Measurements from ENCODE around the gene INPP4B. TPM values are rescaled to one million over a fixed set of nuclear protein-coding genes. Genes with fewer than 3 reads are reported as not detected.
"Not testable (repeated sequence)": the region's sequence is repeated elsewhere in the genome, so short reads cannot be mapped to it uniquely, and the experiment has no call there.

Gene INPP4B
- total and polyA plus RNA-seq, 3 experiments from 2014 or later, result 50.3 to 52.6 (median 52.6) TPM

DNA sequence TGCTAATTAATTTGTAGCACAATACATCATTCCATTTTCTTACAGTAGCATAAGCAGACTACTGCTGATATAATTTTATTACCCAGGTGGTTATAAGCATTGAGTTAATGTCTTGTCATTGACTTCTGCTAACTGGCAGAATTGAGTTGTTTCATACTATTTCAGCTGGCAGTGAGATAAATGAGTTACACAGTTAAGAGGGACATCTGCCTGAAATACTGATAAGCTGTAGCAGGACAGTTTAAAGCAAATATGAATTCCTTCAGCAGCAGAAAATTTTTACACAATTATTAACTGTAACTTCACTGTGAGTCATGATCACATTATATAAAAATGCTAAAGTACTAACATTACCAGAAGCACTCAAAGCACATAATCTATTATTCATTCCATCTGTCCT, 326.8 kb downstream of the INPP4B start:
- H3K27ac Mint-ChIP-seq, result no peak overlapping the region

DNA sequence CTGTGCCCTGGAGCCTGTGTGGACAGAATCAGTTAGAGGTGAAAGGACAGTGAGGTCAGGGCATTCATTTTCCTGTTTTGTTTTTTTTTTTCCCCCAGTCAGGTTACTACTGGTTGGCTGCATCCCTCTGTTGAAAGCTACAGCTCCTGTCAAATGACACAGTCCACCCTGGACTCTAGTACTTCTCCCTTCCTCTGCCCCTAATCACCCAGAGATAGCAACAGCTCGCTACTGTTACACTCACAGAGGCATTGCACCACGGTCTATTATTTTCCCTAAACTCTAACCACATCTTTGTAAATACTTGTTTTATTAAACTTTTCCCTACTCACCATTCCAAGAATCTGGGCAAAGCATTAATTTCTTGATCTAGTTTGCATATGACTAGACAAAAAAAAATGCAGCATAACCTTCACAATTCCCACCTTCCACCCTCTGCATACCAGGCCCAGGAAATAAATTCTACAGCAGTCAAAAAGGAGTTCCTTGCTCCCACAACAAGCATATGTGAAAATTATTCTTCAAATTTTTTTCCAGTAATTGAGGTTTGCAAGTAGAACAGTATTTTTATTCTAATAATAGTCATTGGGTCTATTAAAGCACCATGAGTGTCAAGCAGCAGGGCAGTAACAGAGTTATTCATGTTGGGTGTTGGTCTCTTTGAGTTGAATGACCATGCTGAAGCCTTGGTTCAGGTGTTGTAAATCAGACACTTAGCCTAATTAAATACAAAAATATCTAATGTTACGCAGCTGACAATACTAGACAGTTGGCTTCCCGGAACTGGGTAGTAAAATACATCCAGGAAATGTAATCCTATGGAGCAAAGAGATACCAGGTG, 329.2 kb downstream of the INPP4B start:
- Histone ChIP-seq H3K9me3 (ENCODE audit: low read length) (no peaks in the 10 kb centered on the region), H3K27ac (ENCODE audit: low read depth, low read length) (no peak overlapping the region), H3K4me1 (ENCODE audit: insufficient read depth, low read length) (no peaks in the 10 kb centered on the region), H3K4me3 (ENCODE audit: low read length) (no peak overlapping the region), H3K27me3 (ENCODE audit: insufficient read depth, low read length, poor library complexity, severe bottlenecking) (no peaks in the 10 kb centered on the region), H3K36me3 (ENCODE audit: insufficient read depth, low read length) (no peaks in the 10 kb centered on the region)
- Mint-ChIP-seq H3K4me3 (peak overlapping the region in 1 of 7 donors; percentile 13), H3K36me3 (no peaks in the 10 kb centered on the region), H3K4me1 (no peaks in the 10 kb centered on the region), H3K27me3 (no peaks in the 10 kb centered on the region), H3K27ac (no peak overlapping the region), H3K9me3 (no peaks in the 10 kb centered on the region)
- DNase-seq, result no peak
- ChIA-PET CTCF (no interaction called here), POLR2A (no interaction called here)

More for the DNA sequence above, 326.8 kb downstream of the INPP4B start:
- CTCF ChIA-PET, result no interaction called here
- POLR2A ChIA-PET, result no interaction called here
- H3K9me3 Mint-ChIP-seq, result peaks cover 0 to 2% (median 0%) of the 10 kb centered on the region in 5 donors
- Histone ChIP-seq H3K4me1 (ENCODE audit: insufficient read depth, low read length) (no peaks in the 10 kb centered on the region), H3K9me3 (ENCODE audit: low read length) (no peaks in the 10 kb centered on the region), H3K36me3 (ENCODE audit: insufficient read depth, low read length) (no peaks in the 10 kb centered on the region), H3K27ac (ENCODE audit: low read depth, low read length) (no peak overlapping the region), H3K27me3 (ENCODE audit: insufficient read depth, low read length, poor library complexity, severe bottlenecking) (no peaks in the 10 kb centered on the region), H3K4me3 (ENCODE audit: low read length) (no peak overlapping the region)
- no peak overlapping the region for H3K4me3 Mint-ChIP-seq
- no peaks in the 10 kb centered on the region for H3K36me3 Mint-ChIP-seq
- H3K27me3 Mint-ChIP-seq, result no peaks in the 10 kb centered on the region
- no peak for DNase-seq
- peaks cover 0 to 4% (median 0%) of the 10 kb centered on the region in 3 donors for H3K4me1 Mint-ChIP-seq

DNA sequence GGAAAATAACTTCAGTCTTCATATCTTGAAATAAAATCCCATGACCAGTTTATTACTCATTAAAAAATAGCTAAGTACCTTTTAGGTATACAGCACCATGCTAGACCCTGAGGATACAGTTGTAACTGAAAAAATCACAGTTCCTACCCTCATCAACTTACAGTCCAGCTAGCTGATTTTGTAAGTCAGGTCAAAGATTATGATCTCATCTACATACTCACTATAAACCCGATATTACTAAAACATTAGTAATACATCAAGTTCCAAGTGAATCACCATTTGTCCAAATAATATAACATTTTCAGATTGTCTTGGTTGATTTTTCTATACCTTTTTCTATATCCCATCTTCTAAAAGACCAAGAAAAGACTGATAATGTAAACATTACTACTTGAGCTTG, 333.9 kb downstream of the INPP4B start:
- no peak overlapping the region for H3K4me3 ChIP-seq (ENCODE audit: low read length)
- no peak overlapping the region for H3K4me3 Mint-ChIP-seq
- DNase-seq, result no peak
- ChIA-PET CTCF (no interaction called here), POLR2A (no interaction called here)
- no peak overlapping the region for H3K27ac Mint-ChIP-seq
- H3K36me3 Mint-ChIP-seq, result no peaks in the 10 kb centered on the region
- no peaks in the 10 kb centered on the region for H3K4me1 Mint-ChIP-seq
- no peaks in the 10 kb centered on the region for H3K36me3 ChIP-seq (ENCODE audit: insufficient read depth, low read length)
- H3K27ac ChIP-seq (ENCODE audit: low read depth, low read length), result no peak overlapping the region
- H3K9me3 Mint-ChIP-seq, result no peaks in the 10 kb centered on the region
- H3K27me3 Mint-ChIP-seq, result no peaks in the 10 kb centered on the region
- no peaks in the 10 kb centered on the region for H3K9me3 ChIP-seq (ENCODE audit: low read length)
- H3K4me1 ChIP-seq (ENCODE audit: insufficient read depth, low read length), result no peaks in the 10 kb centered on the region
- H3K27me3 ChIP-seq (ENCODE audit: insufficient read depth, low read length, poor library complexity, severe bottlenecking), result no peaks in the 10 kb centered on the region

DNA sequence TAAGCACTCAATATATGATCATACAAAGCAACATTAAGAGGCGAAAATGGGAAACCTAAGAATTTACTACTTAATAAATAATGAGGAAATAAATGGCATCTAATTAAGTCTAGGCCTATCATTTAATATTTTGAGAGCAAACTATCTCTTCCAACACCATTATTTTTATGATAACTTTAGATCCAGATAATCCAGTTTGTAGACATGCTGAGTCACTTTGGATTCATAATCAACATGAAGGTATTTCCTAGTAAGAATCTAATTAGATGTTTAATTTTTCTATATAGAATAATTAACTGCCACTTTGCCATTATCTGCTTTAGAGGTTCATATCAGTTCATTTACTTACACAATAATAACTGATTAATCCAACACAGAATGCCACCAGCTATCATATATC, 336.2 kb downstream of the INPP4B start:
- no peaks in the 10 kb centered on the region for H3K9me3 ChIP-seq (ENCODE audit: low read length)
- H3K27ac ChIP-seq (ENCODE audit: low read depth, low read length), result no peak overlapping the region
- no peaks in the 10 kb centered on the region for H3K36me3 Mint-ChIP-seq
- H3K27me3 ChIP-seq (ENCODE audit: insufficient read depth, low read length, poor library complexity, severe bottlenecking), result no peaks in the 10 kb centered on the region
- no peak overlapping the region for H3K4me3 Mint-ChIP-seq
- CTCF ChIA-PET, result no interaction called here
- no peaks in the 10 kb centered on the region for H3K9me3 Mint-ChIP-seq
- no peaks in the 10 kb centered on the region for H3K4me1 Mint-ChIP-seq
- POLR2A ChIA-PET, result no interaction called here
- H3K36me3 ChIP-seq (ENCODE audit: insufficient read depth, low read length), result no peaks in the 10 kb centered on the region
- H3K27ac Mint-ChIP-seq, result no peak overlapping the region
- no peaks in the 10 kb centered on the region for H3K27me3 Mint-ChIP-seq
- no peak overlapping the region for H3K4me3 ChIP-seq (ENCODE audit: low read length)
- H3K4me1 ChIP-seq (ENCODE audit: insufficient read depth, low read length), result no peaks in the 10 kb centered on the region
- no peak for DNase-seq

DNA sequence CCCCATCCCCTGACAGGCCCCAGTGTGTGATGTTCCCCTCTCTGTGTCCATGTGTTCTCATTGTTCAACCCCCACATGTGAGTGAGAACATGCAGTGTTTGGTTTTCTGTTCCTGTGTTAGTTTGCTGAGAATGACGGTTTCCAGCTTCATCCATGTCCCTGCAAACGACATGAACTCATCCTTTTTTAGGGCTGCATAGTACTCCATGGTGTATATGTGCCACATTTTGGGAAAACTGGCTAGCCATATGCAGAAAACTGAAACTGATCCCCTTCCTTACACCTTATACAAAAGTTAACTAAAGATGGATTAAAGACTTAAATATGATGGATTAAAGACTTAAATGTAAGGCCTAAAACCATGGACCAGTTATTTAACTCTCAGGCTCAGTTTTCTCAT, 336.7 kb downstream of the INPP4B start:
- POLR2A ChIA-PET; H3K9me3 ChIP-seq (ENCODE audit: low read length); H3K27ac Mint-ChIP-seq; H3K27me3 ChIP-seq (ENCODE audit: insufficient read depth, low read length, poor library complexity, severe bottlenecking); H3K27me3 Mint-ChIP-seq; H3K4me3 ChIP-seq (ENCODE audit: low read length); H3K36me3 Mint-ChIP-seq; H3K36me3 ChIP-seq (ENCODE audit: insufficient read depth, low read length); H3K4me1 Mint-ChIP-seq; DNase-seq; CTCF ChIA-PET; H3K4me3 Mint-ChIP-seq; H3K27ac ChIP-seq (ENCODE audit: low read depth, low read length); H3K4me1 ChIP-seq (ENCODE audit: insufficient read depth, low read length); H3K9me3 Mint-ChIP-seq: not testable (repeated sequence)

DNA sequence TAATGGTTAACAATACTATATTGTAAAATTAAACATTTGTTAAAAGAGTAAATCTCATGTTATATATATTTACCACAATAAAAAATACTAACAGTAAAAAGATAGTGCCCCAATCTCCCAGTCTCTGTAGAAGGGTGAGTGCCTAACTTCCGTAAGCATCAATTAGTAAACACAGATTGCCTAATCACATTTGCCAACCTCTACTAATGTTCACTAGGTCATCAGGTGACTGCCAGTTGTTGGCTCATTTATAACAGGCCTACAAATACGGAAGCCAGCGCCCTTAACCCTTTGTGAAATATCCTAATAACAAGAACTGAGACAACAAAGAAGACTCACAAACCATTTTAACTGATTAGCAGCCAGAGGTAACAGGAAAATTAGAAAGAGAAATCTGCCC, 345.1 kb downstream of the INPP4B start:
- POLR2A ChIA-PET, result no interaction called here
- CTCF ChIA-PET, result no interaction called here

DNA sequence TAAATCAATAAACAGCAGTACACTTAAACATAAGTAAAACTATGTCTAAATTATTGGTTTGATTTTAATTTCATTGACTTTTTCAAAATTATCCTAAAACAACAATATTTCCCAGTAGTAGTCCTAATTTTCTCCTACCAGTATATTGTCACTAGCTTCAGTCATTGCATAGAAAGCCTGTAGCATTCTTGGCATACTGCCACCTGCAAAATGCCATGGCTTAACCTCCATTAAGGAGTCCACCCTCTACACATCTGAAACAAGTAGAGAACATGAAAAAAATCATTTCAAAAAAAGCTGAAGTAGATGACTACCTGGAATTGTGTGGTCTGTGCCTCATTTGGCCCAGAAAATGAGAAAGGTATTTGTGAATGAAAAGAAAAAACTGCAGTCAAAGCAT, 348.5 kb downstream of the INPP4B start:
- Histone ChIP-seq H3K36me3 (ENCODE audit: insufficient read depth, low read length) (no peaks in the 10 kb centered on the region), H3K9me3 (ENCODE audit: low read length) (no peaks in the 10 kb centered on the region), H3K27me3 (ENCODE audit: insufficient read depth, low read length, poor library complexity, severe bottlenecking) (no peaks in the 10 kb centered on the region), H3K27ac (ENCODE audit: low read depth, low read length) (no peak overlapping the region), H3K4me1 (ENCODE audit: insufficient read depth, low read length) (no peaks in the 10 kb centered on the region), H3K4me3 (ENCODE audit: low read length) (no peak overlapping the region)
- Mint-ChIP-seq H3K4me1 (peaks cover 0 to 9% (median 7%) of the 10 kb centered on the region in 3 donors), H3K4me3 (no peak overlapping the region), H3K36me3 (peaks cover 0 to 2% (median 0%) of the 10 kb centered on the region in 3 donors), H3K9me3 (peaks cover 0 to 3% (median 0%) of the 10 kb centered on the region in 5 donors), H3K27me3 (no peaks in the 10 kb centered on the region), H3K27ac (no peak overlapping the region)
- POLR2A ChIA-PET, result no interaction called here
- no peak for DNase-seq
- CTCF ChIA-PET, result no interaction called here

More for the DNA sequence above, 345.1 kb downstream of the INPP4B start:
- H3K4me3 ChIP-seq (ENCODE audit: low read length), result no peak overlapping the region
- no peaks in the 10 kb centered on the region for H3K36me3 ChIP-seq (ENCODE audit: insufficient read depth, low read length)
- no peaks in the 10 kb centered on the region for H3K27me3 ChIP-seq (ENCODE audit: insufficient read depth, low read length, poor library complexity, severe bottlenecking)
- H3K4me1 ChIP-seq (ENCODE audit: insufficient read depth, low read length), result no peaks in the 10 kb centered on the region
- Mint-ChIP-seq H3K36me3 (peaks cover 0 to 2% (median 0%) of the 10 kb centered on the region in 3 donors), H3K27me3 (no peaks in the 10 kb centered on the region), H3K27ac (no peak overlapping the region), H3K4me1 (peaks cover 0 to 9% (median 7%) of the 10 kb centered on the region in 3 donors), H3K4me3 (no peak overlapping the region), H3K9me3 (no peaks in the 10 kb centered on the region)
- DNase-seq, result no peak
- no peaks in the 10 kb centered on the region for H3K9me3 ChIP-seq (ENCODE audit: low read length)
- H3K27ac ChIP-seq (ENCODE audit: low read depth, low read length), result no peak overlapping the region

DNA sequence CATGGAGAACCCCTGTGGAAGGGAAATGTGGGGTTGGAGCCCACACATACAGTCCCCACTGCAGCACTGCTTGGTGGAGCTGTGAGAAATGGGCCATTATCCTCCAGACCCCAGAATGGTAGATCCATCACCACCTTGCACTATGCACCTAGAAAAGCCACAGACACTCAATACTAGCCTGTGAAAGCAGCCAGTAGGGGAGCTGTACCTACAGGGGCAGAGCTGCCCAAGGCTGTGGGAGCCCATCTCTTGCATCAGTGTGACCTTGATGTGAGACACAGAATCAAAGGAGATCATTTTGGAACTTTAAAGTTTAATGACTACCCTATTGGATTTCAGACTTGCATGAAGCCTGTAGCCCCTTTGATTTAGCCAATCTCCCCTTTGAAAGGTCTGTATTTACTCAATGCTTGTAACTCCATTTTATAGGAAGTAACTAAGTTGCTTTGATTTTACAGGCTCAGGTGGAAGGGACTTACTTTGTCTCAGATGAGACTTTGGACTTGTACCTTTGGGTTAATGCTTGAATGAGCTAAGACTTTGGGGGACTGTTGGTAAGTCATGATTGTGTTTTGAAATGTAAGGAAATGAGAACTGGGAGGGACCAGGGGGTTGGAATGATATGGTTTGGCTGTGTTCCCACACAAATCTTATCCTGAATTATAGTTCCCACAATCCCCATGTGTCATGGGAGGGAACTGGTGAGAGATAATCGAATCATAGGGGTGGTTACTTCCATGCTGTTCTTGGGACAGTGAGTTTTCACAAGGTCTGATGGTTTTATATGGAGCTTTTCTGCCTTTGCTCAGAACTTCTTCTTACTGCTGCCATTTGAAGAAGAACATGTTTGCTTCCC, 352.6 kb downstream of the INPP4B start:
- Histone ChIP-seq H3K27me3 (ENCODE audit: insufficient read depth, low read length, poor library complexity, severe bottlenecking) (no peaks in the 10 kb centered on the region), H3K36me3 (ENCODE audit: insufficient read depth, low read length) (no peaks in the 10 kb centered on the region), H3K4me3 (ENCODE audit: low read length) (no peak overlapping the region), H3K4me1 (ENCODE audit: insufficient read depth, low read length) (no peaks in the 10 kb centered on the region), H3K9me3 (ENCODE audit: low read length) (no peaks in the 10 kb centered on the region), H3K27ac (ENCODE audit: low read depth, low read length) (no peak overlapping the region)
- Mint-ChIP-seq H3K27me3 (no peaks in the 10 kb centered on the region), H3K27ac (no peak overlapping the region), H3K4me1 (peaks cover 0 to 9% (median 7%) of the 10 kb centered on the region in 3 donors), H3K36me3 (peaks cover 0 to 15% (median 2%) of the 10 kb centered on the region in 3 donors), H3K9me3 (peaks cover 0 to 3% (median 0%) of the 10 kb centered on the region in 5 donors), H3K4me3 (no peak overlapping the region)
- CTCF ChIA-PET, result interaction anchor here (1.2 kb wide), 1 partner anchor 11 kb away, joined by 3 read pairs; no protein-coding TSS in a partner anchor
- DNase-seq, result no peak
- POLR2A ChIA-PET, result no interaction called here
